NT2/D1 (cell line): Measurements from ENCODE around the gene ABHD10.

Source experiments
- SUZ12 ChIP-seq: IDR thresholded peaks from 2 replicates; pipeline ENCODE4 v1.6.1; 2011; ENCODE audit not compliant: insufficient read length, insufficient read depth; ENCODE audit errors: extremely low read depth
- YY1 ChIP-seq: IDR thresholded peaks from 2 replicates; pipeline ENCODE4 v1.6.1; 2011; ENCODE audit not compliant: insufficient read length, insufficient read depth
- ZNF274 ChIP-seq: IDR thresholded peaks from 2 replicates; pipeline ENCODE4 v1.6.1; 2011; ENCODE audit warnings: mild to moderate bottlenecking, low read depth, low read length

GRCh38 chr3:111952086-111952485, 26.7 kb upstream of the ABHD10 start:
- TF ChIP-seq ZNF274 (no peak), YY1 (no peak), SUZ12 (no peak)
